CD14-positive monocyte (primary cell): ENCODE measurements around the gene INSR. TPM values are rescaled to one million over a fixed set of nuclear protein-coding genes. Genes with fewer than 3 reads are reported as not detected.
"Not testable (repeated sequence)": the region's sequence is repeated elsewhere in the genome, so short reads cannot be mapped to it uniquely, and the experiment has no call there.

Experiments
- DNase-seq, 3 donors: peaks; one replicate each; pipeline ENCODE4 v3.0.0-alpha.2; 2011 to 2022
- H2AFZ ChIP-seq: 2 replicates; pipeline ENCODE4 v1.6.0; 2012; ENCODE audit warnings: mild to moderate bottlenecking, low read depth, low read length, inconsistent platforms; ENCODE audit not compliant: insufficient read depth, poor library complexity, severe bottlenecking
- H3K27ac ChIP-seq, 2 donors: 1 replicate in 1 of 2; 2 replicates in 1 of 2; pipeline ENCODE4 v1.5.1; 2012 to 2013; ENCODE audit warnings: low read length in 2 of 2, control low read depth in 1 of 2, inconsistent platforms in 1 of 2, low read depth in 1 of 2, mild to moderate bottlenecking in 1 of 2
- H3K27me3 ChIP-seq, 2 donors: one replicate each; pipeline versions ENCODE4 v1.6.0 to v1.6.1; 2011 to 2013; ENCODE audit warnings: low read length in 2 of 2; ENCODE audit not compliant: control insufficient read depth in 2 of 2, insufficient read depth in 2 of 2
- H3K36me3 ChIP-seq, 2 donors: replicated peaks in 1 of 2; 1 replicate in 1 of 2; 2 replicates in 1 of 2; pipeline versions ENCODE4 v1.5.1 to v1.6.1; 2012 to 2013; ENCODE audit warnings: low read length in 2 of 2, control low read depth in 1 of 2, inconsistent platforms in 1 of 2, mild to moderate bottlenecking in 1 of 2; ENCODE audit not compliant: insufficient read depth in 2 of 2, control insufficient read depth in 1 of 2
- H3K4me1 ChIP-seq, 2 donors: 1 replicate in 1 of 2; 2 replicates in 1 of 2; pipeline versions ENCODE4 v1.5.1 to v1.6.1; 2012 to 2013; ENCODE audit warnings: low read length in 2 of 2, control low read depth in 1 of 2, inconsistent platforms in 1 of 2, mild to moderate bottlenecking in 1 of 2, moderate library complexity in 1 of 2; ENCODE audit not compliant: insufficient read depth in 2 of 2, control insufficient read depth in 1 of 2
- H3K4me2 ChIP-seq: replicated peaks from 2 replicates; pipeline ENCODE3; 2012; ENCODE audit warnings: low read length, moderate library complexity, mild to moderate bottlenecking; ENCODE audit not compliant: poor library complexity, severe bottlenecking; ENCODE audit errors: extremely low read depth
- H3K4me3 ChIP-seq, 3 experiments: fragments of 200-600 bp in 1 of 3; sonication (generic) in 1 of 3; replicated peaks in 1 of 3; 1 replicate in 2 of 3; 2 replicates in 1 of 3; pipeline ENCODE4 v1.5.1; 2011 to 2013; ENCODE audit warnings: low read length in 3 of 3, mild to moderate bottlenecking in 3 of 3, control low read depth in 2 of 3, low read depth in 2 of 3, inconsistent platforms in 1 of 3, moderate library complexity in 1 of 3
- H3K79me2 ChIP-seq: 2 replicates; pipeline ENCODE4 v1.6.0; 2012; ENCODE audit warnings: mild to moderate bottlenecking, control low read depth, inconsistent platforms, low read length, moderate library complexity; ENCODE audit not compliant: insufficient read depth
- H3K9ac ChIP-seq: 2 replicates; pipeline ENCODE4 v1.6.0; 2017; ENCODE audit warnings: low read length, mild to moderate bottlenecking; ENCODE audit not compliant: insufficient read depth, poor library complexity, severe bottlenecking
- H3K9me3 ChIP-seq, 2 donors: replicated peaks in 1 of 2; 1 replicate in 1 of 2; 2 replicates in 1 of 2; pipeline versions ENCODE4 v1.5.1 to v1.6.1; 2012 to 2013; ENCODE audit warnings: low read length in 2 of 2, control low read depth in 1 of 2; ENCODE audit not compliant: control insufficient read depth in 1 of 2, insufficient read depth in 1 of 2
- H4K20me1 ChIP-seq: 2 replicates; pipeline ENCODE4 v1.6.0; 2012; ENCODE audit warnings: mild to moderate bottlenecking, low read length, control low read depth, moderate library complexity; ENCODE audit not compliant: insufficient read depth
- H3K27ac Mint-ChIP-seq, 7 donors: one replicate each; pipeline ENCODE4 v1.8.0; 2020; ENCODE audit warnings: mild to moderate bottlenecking in 7 of 7, mixed read lengths in 7 of 7, moderate library complexity in 6 of 7, inconsistent platforms in 2 of 7
- H3K27me3 Mint-ChIP-seq, 3 donors: one replicate each; pipeline ENCODE4 v1.8.0; 2021 to 2022; ENCODE audit warnings: low read depth in 3 of 3, mild to moderate bottlenecking in 3 of 3, mixed read lengths in 3 of 3, moderate library complexity in 3 of 3, inconsistent platforms in 1 of 3
- H3K36me3 Mint-ChIP-seq, 2 donors: one replicate each; pipeline ENCODE4 v1.8.0; 2020; ENCODE audit warnings: mixed read lengths in 2 of 2, inconsistent platforms in 1 of 2, mild to moderate bottlenecking in 1 of 2
- H3K4me1 Mint-ChIP-seq: one replicate; pipeline ENCODE4 v1.8.0; 2020; ENCODE audit warnings: mild to moderate bottlenecking, mixed read lengths
- H3K4me3 Mint-ChIP-seq, 2 donors: one replicate each; pipeline ENCODE4 v1.8.0; 2020; ENCODE audit warnings: mild to moderate bottlenecking in 2 of 2, mixed read lengths in 2 of 2, moderate library complexity in 1 of 2
- H3K9me3 Mint-ChIP-seq, 7 donors: one replicate each; pipeline ENCODE4 v1.8.0; 2020 to 2022; ENCODE audit warnings: mixed read lengths in 7 of 7, mild to moderate bottlenecking in 6 of 7, moderate library complexity in 6 of 7, inconsistent platforms in 2 of 7
- WGBS: methylation state at CpG from one replicate; pipeline ENCODE4 v1.1.5; 2013; ENCODE audit warnings: missing lambda C conversion rate; ENCODE audit not compliant: insufficient coverage; 5-methylcytosine and 5-hydroxymethylcytosine counted together
- intact Hi-C, 2 donors: fragments of 100-400 bp; cut with micrococcal nuclease; formaldehyde crosslinking; loops; one replicate each; pipeline versions ENCODE4 v1.15.0 to v1.15.1; 2023
- polyA plus RNA-seq, 3 donors: library from polyadenylated mRNA; depleted of rRNA in 1 of 3; unstranded in 2 of 3; stranded (reverse) in 1 of 3; fragments of 300-500 nt in 2 of 3; fragments of >200 nt in 1 of 3; fragmentation: Illumina TruSeq in 2 of 3; gene quantifications; 1 replicate in 2 of 3; 2 replicates in 1 of 3; pipeline ENCODE4 v1.2.3, GENCODE V29; 2012 to 2021
- TF ChIP-seq, protein P1 (sequence below): fragments of 200-600 bp; IDR thresholded peaks from one replicate; pipeline ENCODE4 v1.8.0; 2022; ENCODE audit warnings: antibody characterized with exemption, mild to moderate bottlenecking

INSR gene
- polyA plus RNA-seq, 3 donors = 2.9 to 12.4 (median 3.4) TPM

GRCh38 chr19:7152568-7152967 is 141.6 kb downstream of the INSR start:
- Mint-ChIP-seq H3K4me3 (no peak overlapping the region), H3K27me3 (peaks cover 0 to 2% (median 0%) of the 10 kb centered on the region in 3 donors), H3K4me1 (peaks cover 5% of the 10 kb centered on the region), H3K27ac (peak overlapping the region in 2 of 7 donors; percentile 29 to 67), H3K36me3 (peaks cover 17 to 69% of the 10 kb centered on the region in 2 donors), H3K9me3 (no peaks in the 10 kb centered on the region)
- H4K20me1 ChIP-seq = no peaks in the 10 kb centered on the region
- intact Hi-C loops = no loop called here
- H3K4me1 ChIP-seq = no peaks in the 10 kb centered on the region
- no peak overlapping the region for H3K4me2 ChIP-seq
- no peak for DNase-seq
- H3K36me3 ChIP-seq = peaks cover 2 to 25% of the 10 kb centered on the region in 2 donors
- no peak overlapping the region for H2AFZ ChIP-seq
- H3K79me2 ChIP-seq = no peaks in the 10 kb centered on the region
- no peak overlapping the region for H3K9ac ChIP-seq
- no peak overlapping the region for H3K4me3 ChIP-seq
- WGBS = 73% methylated on average over 7 of the region's 13 CpGs
- TF ChIP-seq, protein P1, sequence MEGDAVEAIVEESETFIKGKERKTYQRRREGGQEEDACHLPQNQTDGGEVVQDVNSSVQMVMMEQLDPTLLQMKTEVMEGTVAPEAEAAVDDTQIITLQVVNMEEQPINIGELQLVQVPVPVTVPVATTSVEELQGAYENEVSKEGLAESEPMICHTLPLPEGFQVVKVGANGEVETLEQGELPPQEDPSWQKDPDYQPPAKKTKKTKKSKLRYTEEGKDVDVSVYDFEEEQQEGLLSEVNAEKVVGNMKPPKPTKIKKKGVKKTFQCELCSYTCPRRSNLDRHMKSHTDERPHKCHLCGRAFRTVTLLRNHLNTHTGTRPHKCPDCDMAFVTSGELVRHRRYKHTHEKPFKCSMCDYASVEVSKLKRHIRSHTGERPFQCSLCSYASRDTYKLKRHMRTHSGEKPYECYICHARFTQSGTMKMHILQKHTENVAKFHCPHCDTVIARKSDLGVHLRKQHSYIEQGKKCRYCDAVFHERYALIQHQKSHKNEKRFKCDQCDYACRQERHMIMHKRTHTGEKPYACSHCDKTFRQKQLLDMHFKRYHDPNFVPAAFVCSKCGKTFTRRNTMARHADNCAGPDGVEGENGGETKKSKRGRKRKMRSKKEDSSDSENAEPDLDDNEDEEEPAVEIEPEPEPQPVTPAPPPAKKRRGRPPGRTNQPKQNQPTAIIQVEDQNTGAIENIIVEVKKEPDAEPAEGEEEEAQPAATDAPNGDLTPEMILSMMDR = no peak
- H3K9me3 ChIP-seq = no peaks in the 10 kb centered on the region
- peak overlapping the region in 1 of 2 donors; percentile 51 for H3K27ac ChIP-seq
- no peaks in the 10 kb centered on the region for H3K27me3 ChIP-seq

- no peak overlapping the region for H2AFZ ChIP-seq
- H3K4me1 ChIP-seq = no peaks in the 10 kb centered on the region
- intact Hi-C loops = loop anchor here (2.0 to 5.0 kb wide), 4 partner anchors 47 to 191 kb away; partner anchors contain the start of gene INSR (in 2 of the 2)
- no peak overlapping the region for H3K4me3 ChIP-seq
- WGBS = 93% methylated on average over 12 of the region's 24 CpGs
- no peak overlapping the region for H3K9ac ChIP-seq
- Mint-ChIP-seq H3K36me3 (peaks cover 21 to 68% of the 10 kb centered on the region in 2 donors), H3K4me1 (peaks cover 5% of the 10 kb centered on the region), H3K27ac (peak overlapping the region in 1 of 7 donors; percentile 54), H3K4me3 (no peak overlapping the region), H3K27me3 (peaks cover 0 to 2% (median 0%) of the 10 kb centered on the region in 3 donors), H3K9me3 (peaks cover 0 to 13% (median 9%) of the 10 kb centered on the region in 7 donors)
- H4K20me1 ChIP-seq = no peaks in the 10 kb centered on the region
- H3K9me3 ChIP-seq = peaks cover 0 to 7% of the 10 kb centered on the region in 2 donors
- no peaks in the 10 kb centered on the region for H3K27me3 ChIP-seq
- TF ChIP-seq, protein P1 = no peak
- H3K4me2 ChIP-seq = no peak overlapping the region
- H3K79me2 ChIP-seq = no peaks in the 10 kb centered on the region
- peaks cover 2 to 32% of the 10 kb centered on the region in 2 donors for H3K36me3 ChIP-seq
- DNase-seq = no peak
- no peak overlapping the region for H3K27ac ChIP-seq
Observed at GRCh38 chr19:7149956-7150705, 144.1 kb downstream of the INSR start.

DNA sequence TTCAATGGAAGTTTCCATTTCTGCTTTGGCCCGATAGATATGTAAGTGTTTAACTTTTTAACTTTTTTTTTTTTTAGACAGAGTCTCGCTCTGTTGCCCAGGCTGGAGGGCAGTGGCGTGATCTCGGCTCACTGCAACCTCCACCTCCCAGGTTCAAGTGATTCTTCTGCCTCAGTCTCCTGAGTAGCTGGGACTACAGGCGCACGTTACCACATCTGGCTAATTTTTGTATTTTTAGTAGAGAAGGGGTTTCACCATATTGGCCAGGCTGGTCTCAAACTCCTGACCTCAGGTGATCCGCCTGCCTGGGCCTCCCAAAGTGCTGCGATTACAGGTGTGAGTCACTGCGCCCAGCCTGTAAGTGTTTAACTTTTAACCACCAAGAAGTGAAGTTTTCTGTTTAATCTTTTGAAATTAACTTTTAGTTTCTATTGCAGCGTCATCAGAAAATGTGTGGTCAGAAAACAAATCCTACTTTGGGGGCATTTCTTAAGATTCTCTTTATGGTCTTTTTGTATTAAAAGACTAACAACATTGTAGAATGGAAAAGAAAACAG is 147.0 kb downstream of the INSR start:
- not testable (repeated sequence) for H3K27me3 Mint-ChIP-seq

More for the DNA sequence above, 147.0 kb downstream of the INSR start:
- Mint-ChIP-seq H3K9me3 (peaks cover 0 to 16% (median 11%) of the 10 kb centered on the region in 7 donors), H3K36me3 (peaks cover 26 to 61% of the 10 kb centered on the region in 2 donors)
- H3K4me1 ChIP-seq, H3K9me3 ChIP-seq, H3K4me3 ChIP-seq, H3K27ac ChIP-seq, H3K4me2 ChIP-seq, H3K4me3 Mint-ChIP-seq, H3K27me3 ChIP-seq, H3K27ac Mint-ChIP-seq, H3K79me2 ChIP-seq, H3K9ac ChIP-seq, DNase-seq, H3K4me1 Mint-ChIP-seq, H2AFZ ChIP-seq, H4K20me1 ChIP-seq: not testable (repeated sequence)
- peaks cover 10 to 36% of the 10 kb centered on the region in 2 donors for H3K36me3 ChIP-seq
- no CpG with 5 or more reads among the region's 10 CpGs for WGBS
- intact Hi-C loops = loop anchor here (2.0 to 5.0 kb wide), 3 partner anchors 50 to 196 kb away; partner anchors contain the start of gene INSR (in 1 of the 2)
